ENCODE measurements around the gene TSPY4.
"Not testable (repeated sequence)": the region's sequence is repeated elsewhere in the genome, so short reads cannot be mapped to it uniquely, and the experiment has no call there.

TSPY4 gene, protein sequence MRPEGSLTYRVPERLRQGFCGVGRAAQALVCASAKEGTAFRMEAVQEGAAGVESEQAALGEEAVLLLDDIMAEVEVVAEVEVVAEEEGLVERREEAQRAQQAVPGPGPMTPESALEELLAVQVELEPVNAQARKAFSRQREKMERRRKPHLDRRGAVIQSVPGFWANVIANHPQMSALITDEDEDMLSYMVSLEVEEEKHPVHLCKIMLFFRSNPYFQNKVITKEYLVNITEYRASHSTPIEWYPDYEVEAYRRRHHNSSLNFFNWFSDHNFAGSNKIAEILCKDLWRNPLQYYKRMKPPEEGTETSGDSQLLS

DNA sequence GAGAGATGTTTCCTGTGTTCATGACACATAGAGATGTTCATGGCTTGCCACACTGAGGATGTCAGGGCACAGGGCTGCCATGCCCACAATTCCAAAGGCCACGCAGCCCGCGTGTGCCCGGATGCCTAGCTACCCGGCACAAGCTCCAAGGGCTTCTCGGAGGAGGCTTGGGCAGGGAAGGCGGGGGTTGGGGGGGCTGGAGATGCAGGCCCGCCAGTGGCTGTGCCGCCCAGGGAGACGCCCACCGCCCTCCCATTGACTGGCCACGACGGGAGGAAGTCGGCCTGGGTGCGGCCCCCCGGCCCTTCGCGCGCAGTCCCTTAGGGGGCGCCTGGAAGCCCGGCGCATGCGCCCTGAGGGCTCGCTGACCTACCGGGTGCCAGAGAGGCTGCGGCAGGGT is at the start of gene TSPY4:
Gene TSPY4, plus strand, starts transcription at position 301 of the 400 bp plus-strand sequence. Its CDS starts 46 bp downstream, at position 347.
- H3K27ac ChIP-seq (ENCODE audit: low read length); H3K4me3 ChIP-seq (ENCODE audit: low read depth in 1 of 2, low read length in 2 of 2); H3K4me1 ChIP-seq (ENCODE audit: control insufficient read depth in 1 of 2, insufficient read depth in 2 of 2, low read length in 2 of 2); H3K36me3 ChIP-seq (ENCODE audit: control insufficient read depth in 1 of 2, insufficient read depth in 2 of 2, low read length in 2 of 2); H3K9me3 ChIP-seq (ENCODE audit: control insufficient read depth in 1 of 2, low read length in 2 of 2); H3K27me3 ChIP-seq (ENCODE audit: low read depth, low read length): not testable (repeated sequence)

DNA sequence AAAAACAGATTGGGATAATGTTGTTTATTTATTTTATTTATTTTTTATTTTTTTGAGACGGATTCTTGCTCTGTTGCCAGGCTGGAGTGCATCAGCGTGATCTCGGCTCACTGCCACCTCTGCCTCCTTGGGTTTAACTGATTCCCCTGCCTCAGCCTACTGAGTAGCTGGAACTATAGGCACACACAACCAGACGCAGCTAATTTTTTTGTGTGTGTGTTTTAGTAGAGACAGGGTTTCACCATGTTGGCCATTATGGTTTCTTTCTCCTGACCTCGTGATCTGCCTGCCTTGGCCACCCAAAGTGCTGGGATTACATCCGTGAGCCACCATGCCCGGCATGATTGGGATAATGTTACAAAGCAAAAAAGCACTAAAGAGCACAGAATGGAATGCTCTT is 16.3 kb upstream of the TSPY4 start:
- H3K27me3 ChIP-seq (ENCODE audit: low read depth, low read length) = no peaks in the 10 kb centered on the region
- H3K4me1 ChIP-seq (ENCODE audit: control insufficient read depth in 1 of 2, insufficient read depth in 2 of 2, low read length in 2 of 2) = no peaks in the 10 kb centered on the region

DNA sequence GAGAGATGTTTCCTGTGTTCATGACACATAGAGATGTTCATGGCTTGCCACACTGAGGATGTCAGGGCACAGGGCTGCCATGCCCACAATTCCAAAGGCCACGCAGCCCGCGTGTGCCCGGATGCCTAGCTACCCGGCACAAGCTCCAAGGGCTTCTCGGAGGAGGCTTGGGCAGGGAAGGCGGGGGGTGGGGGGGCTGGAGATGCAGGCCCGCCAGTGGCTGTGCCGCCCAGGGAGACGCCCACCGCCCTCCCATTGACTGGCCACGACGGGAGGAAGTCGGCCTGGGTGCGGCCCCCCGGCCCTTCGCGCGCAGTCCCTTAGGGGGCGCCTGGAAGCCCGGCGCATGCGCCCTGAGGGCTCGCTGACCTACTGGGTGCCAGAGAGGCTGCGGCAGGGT is 20.2 kb downstream of the TSPY4 start, which contains the start of gene TSPY8:
Gene TSPY8, plus strand, starts transcription at position 301 of the 400 bp plus-strand sequence. Its CDS starts 46 bp downstream, at position 347.
- not testable (repeated sequence) for H3K27ac ChIP-seq (ENCODE audit: low read length); H3K27me3 ChIP-seq (ENCODE audit: low read depth, low read length); H3K4me1 ChIP-seq (ENCODE audit: control insufficient read depth in 1 of 2, insufficient read depth in 2 of 2, low read length in 2 of 2); H3K9me3 ChIP-seq (ENCODE audit: control insufficient read depth in 1 of 2, low read length in 2 of 2); H3K4me3 ChIP-seq (ENCODE audit: low read depth in 1 of 2, low read length in 2 of 2); H3K36me3 ChIP-seq (ENCODE audit: control insufficient read depth in 1 of 2, insufficient read depth in 2 of 2, low read length in 2 of 2)

More for the DNA sequence above, 16.3 kb upstream of the TSPY4 start:
- H3K27ac ChIP-seq (ENCODE audit: low read length) = no peak overlapping the region
- peaks cover 0 to 2% of the 10 kb centered on the region in 2 donors for H3K9me3 ChIP-seq (ENCODE audit: control insufficient read depth in 1 of 2, low read length in 2 of 2)
- H3K36me3 ChIP-seq (ENCODE audit: control insufficient read depth in 1 of 2, insufficient read depth in 2 of 2, low read length in 2 of 2) = no peaks in the 10 kb centered on the region
- H3K4me3 ChIP-seq (ENCODE audit: low read depth in 1 of 2, low read length in 2 of 2) = no peak overlapping the region
